Activated naive CD4-positive, alpha-beta T cell treated with anti-CD3 and anti-CD28 coated beads, Interleukin-2, amount 10 ng/mL, durations not matched to agents 7 days and 5 days (primary cell): ENCODE data around the gene BMI1.

Source experiments
- CTCF ChIA-PET: fragments of 350-600 bp; sonication (Branson Sonifier 250); formaldehyde crosslinking; loops from one replicate; lab custom pipeline; 2021; ENCODE audit warnings: antibody characterized with exemption; lab: Charles Lee
- DNase-seq: peaks from one replicate; pipeline ENCODE4 v3.0.0-alpha.2; 2020
- H3K27ac Mint-ChIP-seq: one replicate; pipeline ENCODE4 v1.8.0; 2021; ENCODE audit warnings: mild to moderate bottlenecking, moderate library complexity, mixed read lengths
- H3K27me3 Mint-ChIP-seq: one replicate; pipeline ENCODE4 v1.8.0; 2021; ENCODE audit warnings: mild to moderate bottlenecking, mixed read lengths
- H3K36me3 Mint-ChIP-seq: one replicate; pipeline ENCODE4 v1.8.0; 2021; ENCODE audit warnings: mixed read lengths
- H3K4me1 Mint-ChIP-seq: one replicate; pipeline ENCODE4 v1.8.0; 2021; ENCODE audit warnings: mixed read lengths
- H3K4me3 Mint-ChIP-seq: one replicate; pipeline ENCODE4 v1.8.0; 2021; ENCODE audit warnings: mild to moderate bottlenecking, moderate library complexity, mixed read lengths
- H3K9me3 Mint-ChIP-seq: one replicate; pipeline ENCODE4 v1.8.0; 2021; ENCODE audit warnings: mixed read lengths

The BMI1 gene

DNA sequence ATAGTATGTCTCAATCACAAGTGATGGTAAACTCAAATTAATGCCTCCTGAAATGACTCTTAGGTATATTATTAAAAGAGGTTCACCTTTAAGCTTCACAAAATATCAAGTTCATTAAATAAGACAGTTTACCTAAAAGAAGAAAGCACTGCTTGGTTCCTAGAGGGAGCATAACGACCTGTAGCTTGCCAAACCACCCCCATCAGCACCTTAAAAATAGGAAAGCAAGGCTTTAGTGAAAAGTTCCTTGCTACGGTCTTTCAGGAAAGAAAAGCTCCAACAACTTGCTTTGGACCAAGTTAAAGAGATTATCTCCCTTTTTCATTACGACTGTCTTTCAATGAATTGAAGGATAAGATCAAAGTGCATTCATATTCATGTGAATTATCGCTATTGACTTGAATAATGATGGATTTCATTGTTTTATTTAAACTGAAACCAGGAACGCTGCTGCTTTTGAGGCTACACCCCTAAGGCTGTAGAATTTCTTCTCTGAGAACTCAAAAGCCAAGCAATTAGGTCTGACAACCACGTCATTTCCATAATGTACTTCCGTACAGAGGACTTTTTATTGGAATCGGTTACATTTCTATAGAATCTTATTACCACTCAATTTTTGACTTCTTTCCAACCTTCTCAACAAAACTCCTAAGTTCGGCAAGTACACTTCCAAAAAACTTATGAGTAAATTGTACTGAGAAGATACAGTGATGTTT, 17.4 kb downstream of the BMI1 start:
- H3K4me1 Mint-ChIP-seq = peaks cover 57% of the 10 kb centered on the region
- no peak overlapping the region for H3K27ac Mint-ChIP-seq
- peak overlapping the region; percentile 18 for H3K4me3 Mint-ChIP-seq
- peaks cover 86% of the 10 kb centered on the region for H3K27me3 Mint-ChIP-seq
- DNase-seq = no peak
- peaks cover 3% of the 10 kb centered on the region for H3K9me3 Mint-ChIP-seq
- peaks cover 8% of the 10 kb centered on the region for H3K36me3 Mint-ChIP-seq
- CTCF ChIA-PET = interaction anchor here (1.0 to 1.7 kb wide), 3 partner anchors 650 to 864 kb away, joined by 3 to 4 read pairs (median 3); no protein-coding TSS in a partner anchor

DNA sequence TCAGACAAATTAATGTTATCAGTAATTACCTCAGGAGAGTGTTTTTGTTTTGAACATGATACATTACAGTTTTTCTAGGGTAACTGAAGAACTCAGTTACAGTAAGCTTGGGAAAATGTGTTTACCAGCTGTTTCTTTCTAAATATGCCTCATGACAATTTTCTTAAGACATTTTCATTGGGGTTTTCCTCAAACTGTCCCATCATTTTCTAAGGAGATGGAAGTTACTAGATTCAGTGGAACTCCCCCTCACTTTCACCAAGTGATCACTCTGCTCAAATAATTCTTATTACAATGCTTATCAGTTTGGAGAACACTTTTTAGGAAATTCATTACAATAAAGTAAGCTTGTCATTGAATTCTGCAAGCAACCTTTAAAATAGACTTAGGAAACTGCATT, 18.0 kb downstream of the BMI1 start:
- peak overlapping the region; percentile 18 for H3K4me3 Mint-ChIP-seq
- CTCF ChIA-PET = interaction anchor here (1.0 to 1.7 kb wide), 3 partner anchors 650 to 863 kb away, joined by 3 to 4 read pairs (median 3); no protein-coding TSS in a partner anchor
- peaks cover 83% of the 10 kb centered on the region for H3K27me3 Mint-ChIP-seq
- H3K4me1 Mint-ChIP-seq = peaks cover 52% of the 10 kb centered on the region
- DNase-seq = no peak
- H3K27ac Mint-ChIP-seq = no peak overlapping the region
- peaks cover 3% of the 10 kb centered on the region for H3K36me3 Mint-ChIP-seq
- H3K9me3 Mint-ChIP-seq = no peaks in the 10 kb centered on the region

DNA sequence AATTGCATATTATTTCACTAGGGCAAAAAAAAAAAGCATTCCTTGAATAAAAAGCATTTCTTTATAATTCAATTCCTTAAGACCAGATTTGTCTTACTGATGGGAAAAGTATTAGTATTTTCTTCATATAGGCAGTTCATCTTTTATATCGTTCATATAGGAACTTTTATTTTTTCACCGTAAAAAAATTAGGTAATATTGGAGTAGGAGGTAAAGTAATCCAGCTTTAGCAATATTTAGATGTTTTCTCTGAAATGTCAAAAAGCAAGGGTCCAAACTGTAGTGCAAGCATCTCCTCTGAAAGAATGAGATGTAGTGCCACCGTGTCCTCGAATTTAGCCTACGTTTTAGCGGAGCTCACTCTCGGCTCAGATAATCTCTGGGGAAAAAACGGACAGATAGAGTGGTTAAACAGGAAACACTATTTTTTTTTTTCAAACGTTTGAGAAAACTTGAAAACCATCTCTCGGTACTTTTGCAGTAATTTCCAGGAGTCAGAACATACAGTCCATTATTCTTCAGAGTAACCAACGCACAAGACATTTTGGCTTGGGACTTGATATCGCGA, 18.9 kb downstream of the BMI1 start:
- Mint-ChIP-seq H3K4me3 (peak overlapping the region; percentile 89), H3K4me1 (peaks cover 54% of the 10 kb centered on the region), H3K27me3 (peaks cover 83% of the 10 kb centered on the region), H3K36me3 (peaks cover 9% of the 10 kb centered on the region), H3K27ac (peak overlapping the region; percentile 86), H3K9me3 (no peaks in the 10 kb centered on the region)
- CTCF ChIA-PET = interaction anchor here (0.6 to 0.9 kb wide), 2 partner anchors 21 to 310 kb away, joined by 3 read pairs; no protein-coding TSS in a partner anchor
- DNase-seq = no peak

DNA sequence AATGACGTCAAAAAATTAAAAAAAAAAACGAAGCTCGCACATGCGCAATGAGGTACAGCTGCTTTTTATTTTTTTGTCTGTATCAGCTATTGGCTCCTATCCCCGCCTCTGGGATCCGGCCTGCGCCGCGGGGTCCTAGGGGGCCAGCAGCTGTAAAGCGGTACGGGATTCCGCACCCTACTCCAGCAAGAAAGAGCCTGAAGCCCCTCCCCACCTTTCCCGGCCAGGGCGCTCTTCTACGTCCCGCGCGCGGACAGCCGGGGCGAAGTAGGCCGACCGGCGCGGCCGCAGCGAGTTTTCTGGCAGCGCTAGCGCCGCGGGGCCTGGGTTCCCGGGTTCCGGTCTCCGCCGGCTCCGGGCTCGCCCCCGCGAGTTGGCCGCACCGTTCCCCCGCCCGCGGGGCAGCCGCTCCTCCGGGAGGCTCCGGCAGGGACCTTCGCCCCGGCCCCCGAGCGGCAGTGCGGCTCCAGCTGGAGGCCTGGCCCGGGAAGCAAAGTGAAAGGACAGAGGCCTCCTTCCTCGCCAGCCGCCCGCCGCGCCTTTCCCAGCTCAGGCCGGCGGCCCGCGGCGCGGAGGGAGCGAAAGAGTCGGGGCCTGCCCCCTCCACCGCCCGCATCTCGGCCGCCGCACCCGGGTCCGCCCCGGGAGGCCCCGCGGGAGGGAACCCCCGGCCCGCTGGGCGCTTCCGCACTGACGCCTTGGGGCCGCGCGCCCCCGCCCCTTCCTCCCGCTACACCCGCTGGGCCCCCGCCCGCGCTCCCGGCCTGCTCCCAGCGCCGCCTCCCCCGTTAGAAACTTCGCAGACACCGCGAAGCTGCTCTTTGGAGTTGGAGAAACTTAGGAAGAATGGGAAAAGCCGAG, 19.7 kb downstream of the BMI1 start:
- DNase-seq = peak; percentile 73

DNA sequence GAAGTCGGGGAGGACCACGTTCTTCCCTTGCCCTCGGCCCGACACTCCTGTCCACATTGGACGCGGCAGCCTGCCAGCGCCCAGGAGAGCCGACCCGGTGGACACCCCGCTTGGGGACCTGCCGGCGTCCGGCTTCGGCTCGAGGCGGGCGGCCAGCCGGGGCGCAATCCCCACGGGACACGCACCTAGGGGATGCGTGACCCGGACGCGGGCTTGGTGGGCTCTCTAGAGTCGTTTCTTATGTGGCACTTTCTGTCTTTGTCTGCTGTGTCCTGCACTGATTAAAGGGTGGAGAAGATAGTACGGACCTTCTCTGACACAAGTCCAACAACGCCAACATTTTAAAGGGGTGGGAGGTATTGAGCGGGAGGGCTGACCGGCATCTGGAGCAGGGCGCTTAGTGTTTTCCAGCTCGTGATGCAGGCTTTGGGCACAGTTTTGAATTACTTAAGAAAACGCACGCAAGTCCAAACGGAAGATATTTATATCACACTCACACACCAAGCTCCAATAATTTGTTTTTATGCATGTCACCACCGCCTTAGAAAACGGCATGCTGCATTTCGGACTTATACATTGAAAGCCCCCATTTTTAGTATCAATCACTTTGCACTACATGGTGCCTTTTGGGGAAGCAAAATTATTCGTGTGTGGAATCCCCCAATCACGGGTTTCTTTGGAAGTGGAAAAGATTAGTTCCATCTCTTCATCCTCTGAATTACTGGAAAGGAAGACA, 20.5 kb downstream of the BMI1 start:
- Mint-ChIP-seq H3K9me3 (no peaks in the 10 kb centered on the region), H3K4me1 (peaks cover 55% of the 10 kb centered on the region), H3K4me3 (peak overlapping the region; percentile 68), H3K27me3 (peaks cover 83% of the 10 kb centered on the region), H3K27ac (peak overlapping the region; percentile 76), H3K36me3 (peaks cover 12% of the 10 kb centered on the region)
- CTCF ChIA-PET = interaction anchor here (1.4 kb wide), 1 partner anchor 344 kb away, joined by 3 read pairs; no protein-coding TSS in a partner anchor
- DNase-seq = peak; percentile 29

More for the DNA sequence above, 19.7 kb downstream of the BMI1 start:
- peak overlapping the region; percentile 86 for H3K27ac Mint-ChIP-seq
- H3K36me3 Mint-ChIP-seq = peaks cover 10% of the 10 kb centered on the region
- H3K4me1 Mint-ChIP-seq = peaks cover 51% of the 10 kb centered on the region
- H3K9me3 Mint-ChIP-seq = no peaks in the 10 kb centered on the region
- peaks cover 83% of the 10 kb centered on the region for H3K27me3 Mint-ChIP-seq
- H3K4me3 Mint-ChIP-seq = peak overlapping the region; percentile 89
- CTCF ChIA-PET = interaction anchor here (0.6 to 1.4 kb wide), 3 partner anchors 22 to 343 kb away, joined by 3 read pairs; no protein-coding TSS in a partner anchor

DNA sequence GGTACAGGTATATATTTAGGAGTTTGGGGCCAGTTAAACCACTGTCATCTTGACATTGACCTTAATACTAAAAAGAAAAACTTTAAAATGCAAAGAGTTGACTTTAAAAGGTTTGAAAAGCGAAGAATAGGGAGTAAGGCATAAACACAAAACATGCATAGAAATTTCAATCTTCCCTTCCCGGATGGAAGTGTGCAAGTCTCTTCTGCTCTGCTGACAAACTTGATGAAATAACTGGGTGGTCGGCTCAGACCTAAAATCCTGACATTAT, 21.0 kb downstream of the BMI1 start:
- H3K4me1 Mint-ChIP-seq = peaks cover 51% of the 10 kb centered on the region
- peaks cover 83% of the 10 kb centered on the region for H3K27me3 Mint-ChIP-seq
- H3K4me3 Mint-ChIP-seq = peak overlapping the region; percentile 47
- CTCF ChIA-PET = interaction anchor here (1.4 kb wide), 1 partner anchor 344 kb away, joined by 3 read pairs; no protein-coding TSS in a partner anchor
- peak overlapping the region; percentile 33 for H3K27ac Mint-ChIP-seq
- H3K9me3 Mint-ChIP-seq = no peaks in the 10 kb centered on the region
- peaks cover 14% of the 10 kb centered on the region for H3K36me3 Mint-ChIP-seq
- DNase-seq = no peak

DNA sequence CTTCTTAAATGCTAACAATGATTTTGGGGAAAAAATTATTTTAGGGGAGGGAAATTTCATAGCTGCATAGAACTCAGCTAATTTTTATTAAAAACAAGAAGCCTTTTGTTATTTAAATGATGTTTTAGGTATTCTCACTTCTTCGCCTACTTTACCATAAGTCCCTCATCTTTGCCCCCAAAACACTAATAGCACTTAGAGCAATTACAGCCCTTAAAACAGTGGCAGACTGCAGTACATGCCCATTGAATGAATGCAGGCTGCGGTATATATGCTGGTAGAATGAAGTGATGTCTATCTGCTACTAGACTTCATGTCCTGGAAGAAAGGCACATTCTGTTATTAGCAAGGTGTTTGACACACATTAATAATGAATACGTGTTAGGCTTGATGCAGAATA, 21.5 kb downstream of the BMI1 start:
- Mint-ChIP-seq H3K27ac (no peak overlapping the region), H3K27me3 (peaks cover 81% of the 10 kb centered on the region), H3K4me3 (peak overlapping the region; percentile 33)

DNA sequence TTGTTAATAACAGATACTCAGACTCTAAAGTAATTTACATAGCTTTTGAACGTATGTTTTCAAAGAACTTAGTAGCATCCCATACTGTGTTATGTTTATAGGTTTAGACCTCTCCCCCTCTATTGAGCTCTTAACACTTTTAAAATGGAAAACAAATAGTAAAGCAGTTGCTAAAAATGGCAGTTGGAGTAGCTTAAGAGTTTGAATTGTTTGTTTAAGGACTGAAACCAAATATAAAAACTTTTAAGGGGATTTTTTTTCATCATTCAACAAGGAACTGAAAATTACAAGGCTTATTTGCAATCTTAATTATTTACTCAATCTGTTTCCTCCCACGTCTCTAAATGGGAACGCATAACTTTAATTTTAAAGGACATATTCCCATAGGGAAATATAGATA, 22.8 kb downstream of the BMI1 start:
- Mint-ChIP-seq H3K36me3 (peaks cover 11% of the 10 kb centered on the region), H3K9me3 (no peaks in the 10 kb centered on the region), H3K4me1 (peaks cover 38% of the 10 kb centered on the region), H3K27me3 (peaks cover 82% of the 10 kb centered on the region), H3K4me3 (no peak overlapping the region), H3K27ac (no peak overlapping the region)
- CTCF ChIA-PET = interaction anchor here (2.1 kb wide), 1 partner anchor 350 kb away, joined by 5 read pairs; no protein-coding TSS in a partner anchor
- DNase-seq = no peak

More for the DNA sequence above, 21.5 kb downstream of the BMI1 start:
- CTCF ChIA-PET = no interaction called here
- DNase-seq = no peak
- no peaks in the 10 kb centered on the region for H3K9me3 Mint-ChIP-seq
- peaks cover 13% of the 10 kb centered on the region for H3K36me3 Mint-ChIP-seq
- peaks cover 45% of the 10 kb centered on the region for H3K4me1 Mint-ChIP-seq

DNA sequence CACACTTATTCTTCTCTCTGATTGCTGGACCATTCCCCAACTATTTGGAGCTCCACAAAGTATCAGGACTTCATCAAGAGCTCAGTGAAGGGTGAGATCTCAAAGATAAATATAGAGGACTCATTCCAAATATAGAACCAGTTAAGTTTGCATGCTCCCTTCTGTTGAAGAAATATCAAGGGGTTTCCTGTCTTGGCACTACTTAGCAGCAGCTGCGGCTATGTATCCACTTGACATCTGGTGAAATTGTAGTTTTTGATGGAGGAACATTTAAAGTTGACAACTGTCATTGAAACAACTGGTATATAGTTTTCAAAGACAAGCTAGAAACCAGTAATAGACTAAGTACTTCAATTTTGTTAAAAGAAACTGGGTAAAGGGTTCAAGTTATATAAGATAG, 23.4 kb downstream of the BMI1 start:
- peaks cover 35% of the 10 kb centered on the region for H3K4me1 Mint-ChIP-seq
- DNase-seq = no peak
- H3K36me3 Mint-ChIP-seq = peaks cover 11% of the 10 kb centered on the region
- peaks cover 79% of the 10 kb centered on the region for H3K27me3 Mint-ChIP-seq
- CTCF ChIA-PET = interaction anchor here (2.1 kb wide), 1 partner anchor 351 kb away, joined by 5 read pairs; no protein-coding TSS in a partner anchor
- peak overlapping the region; percentile 81 for H3K27ac Mint-ChIP-seq
- no peaks in the 10 kb centered on the region for H3K9me3 Mint-ChIP-seq
- peak overlapping the region; percentile 64 for H3K4me3 Mint-ChIP-seq

DNA sequence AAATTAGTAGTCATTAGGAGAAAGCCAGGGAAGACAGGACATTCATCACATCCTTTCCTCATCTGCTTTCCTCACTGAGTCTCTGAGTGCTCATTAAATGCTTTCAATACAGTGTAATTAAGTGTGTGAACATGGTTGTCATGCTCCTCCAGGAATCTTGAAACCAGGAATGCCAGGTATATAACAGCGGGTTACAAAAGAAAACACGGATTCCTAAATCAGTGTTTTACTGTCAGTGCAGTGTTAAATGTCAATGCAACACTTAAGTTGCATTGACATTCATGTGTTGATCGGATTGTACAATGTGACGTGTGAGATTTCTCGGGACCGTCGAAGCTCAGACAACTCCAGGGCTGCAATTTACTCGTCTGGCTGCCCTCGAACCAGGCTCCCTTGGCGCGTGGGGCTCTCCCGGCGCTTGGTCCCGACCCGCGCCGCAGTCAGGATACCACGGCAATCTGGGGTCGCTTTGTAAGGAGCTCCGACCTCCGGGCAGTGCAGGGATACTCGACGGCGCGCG, 23.9 kb downstream of the BMI1 start:
- Mint-ChIP-seq H3K4me1 (peaks cover 30% of the 10 kb centered on the region), H3K4me3 (peak overlapping the region; percentile 64), H3K27me3 (peaks cover 78% of the 10 kb centered on the region), H3K27ac (peak overlapping the region; percentile 81), H3K36me3 (peaks cover 11% of the 10 kb centered on the region), H3K9me3 (no peaks in the 10 kb centered on the region)
- CTCF ChIA-PET = interaction anchor here (0.7 to 2.1 kb wide), 2 partner anchors 22 to 351 kb away, joined by 3 to 5 read pairs; no protein-coding TSS in a partner anchor
- no peak for DNase-seq

DNA sequence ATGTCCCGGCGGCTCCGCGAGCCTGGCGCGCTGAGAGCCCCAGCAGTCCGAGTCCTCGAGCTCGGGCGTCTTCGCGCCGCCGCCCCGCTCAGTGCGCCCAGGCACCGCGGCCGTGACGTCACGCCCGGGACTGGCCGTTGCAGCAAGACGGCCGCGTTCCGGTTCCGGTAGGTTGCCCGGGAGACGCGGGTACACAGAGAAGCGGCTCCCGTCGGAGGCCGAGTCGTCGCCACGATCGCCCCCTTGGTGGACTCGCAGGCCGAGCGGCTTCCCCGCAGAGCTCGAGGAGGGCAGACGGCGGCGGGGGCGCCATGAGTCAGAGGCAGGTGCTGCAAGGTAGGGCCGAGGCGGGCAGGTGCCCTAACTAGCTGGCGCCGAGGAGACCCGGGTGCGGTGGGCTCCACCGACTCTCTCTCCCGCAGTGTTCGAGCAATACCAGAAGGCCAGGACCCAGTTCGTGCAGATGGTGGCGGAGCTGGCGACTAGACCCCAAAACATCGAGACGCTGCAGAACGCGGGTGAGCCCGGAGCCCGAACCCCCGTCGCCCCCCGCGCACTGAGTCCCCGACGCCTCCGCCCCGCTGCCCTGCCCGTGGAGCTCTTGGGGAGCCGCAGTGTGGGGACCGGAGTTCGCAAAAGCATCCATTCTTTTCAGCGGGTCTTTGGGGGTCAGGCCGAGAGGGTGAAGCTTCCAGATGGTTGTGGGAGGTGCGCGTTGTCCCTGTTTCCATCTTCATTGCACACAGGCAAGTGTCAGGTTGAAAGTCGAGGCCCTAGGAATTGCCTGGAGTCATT, 24.6 kb downstream of the BMI1 start, which contains the start of gene SPAG6:
Gene SPAG6 (plus strand): TSS at position 196 of the 795 bp plus-strand sequence. CDS start 116 bp downstream, at position 312.
- Mint-ChIP-seq H3K9me3 (no peaks in the 10 kb centered on the region), H3K4me1 (peaks cover 24% of the 10 kb centered on the region), H3K36me3 (peaks cover 11% of the 10 kb centered on the region), H3K4me3 (peak within 1 kb of the TSS; percentile 64), H3K27me3 (peaks cover 72% of the 10 kb centered on the region), H3K27ac (peak within 1 kb of the TSS; percentile 81)
- DNase-seq = peak; percentile 67
- CTCF ChIA-PET = interaction anchor here (0.7 kb wide), 1 partner anchor 21 kb away, joined by 3 read pairs; no protein-coding TSS in a partner anchor

DNA sequence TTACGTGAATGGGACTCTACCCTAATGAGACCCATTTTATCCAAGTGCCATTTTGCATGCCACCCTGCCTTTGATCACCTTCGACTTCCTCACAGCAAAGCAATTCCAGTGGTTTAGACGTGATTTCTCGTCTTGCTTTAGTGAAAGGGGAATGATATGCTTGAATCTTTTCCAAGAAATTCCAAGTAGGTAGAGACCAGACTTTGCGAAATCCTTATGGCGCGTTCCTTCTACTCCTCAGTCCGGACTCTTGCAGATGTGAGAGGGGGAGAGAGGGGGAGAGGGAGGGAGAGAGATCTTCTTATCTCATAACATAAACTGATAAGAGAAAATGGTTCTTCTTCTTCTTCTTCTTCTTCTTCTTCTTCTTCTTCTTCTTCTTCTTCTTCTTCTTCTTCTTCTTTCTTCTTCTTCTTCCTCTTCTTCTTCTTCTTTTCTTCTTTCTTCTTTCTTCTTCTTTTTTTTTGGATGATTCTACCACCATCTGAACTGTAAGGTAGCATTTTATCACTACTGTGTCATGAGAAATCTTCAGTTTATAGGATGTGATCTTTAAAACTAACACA, 25.3 kb downstream of the BMI1 start:
- H3K4me3 Mint-ChIP-seq = peak overlapping the region; percentile 45
- peaks cover 67% of the 10 kb centered on the region for H3K27me3 Mint-ChIP-seq
- H3K9me3 Mint-ChIP-seq = no peaks in the 10 kb centered on the region
- CTCF ChIA-PET = no interaction called here
- H3K27ac Mint-ChIP-seq = peak overlapping the region; percentile 17
- peaks cover 11% of the 10 kb centered on the region for H3K36me3 Mint-ChIP-seq
- no peak for DNase-seq
- peaks cover 24% of the 10 kb centered on the region for H3K4me1 Mint-ChIP-seq
